Natural killer cell (primary cell): ENCODE data around the gene HIRA. TPM values are rescaled to one million over a fixed set of nuclear protein-coding genes. Genes with fewer than 3 reads are reported as not detected.

Source experiments
- ATAC-seq, 3 donors: fragments of 150-1000 bp in 2 of 3; fragments of 200-7000 bp in 1 of 3; cut with Tn5 transposase; 1 replicate in 1 of 3; 2 replicates in 2 of 3; pipeline ENCODE4 v1.10.0; 2021; ENCODE audit warnings: mild to moderate bottlenecking in 2 of 3, moderate library complexity in 2 of 3
- DNase-seq, 2 donors: peaks; one replicate each; pipeline versions ENCODE4 v3.0.0 to v3.0.0-alpha.2; 2013 to 2021; ENCODE audit warnings: mixed read lengths in 1 of 2
- H3K27ac ChIP-seq: one replicate; pipeline ENCODE4 v1.5.1; 2013; ENCODE audit warnings: mild to moderate bottlenecking, low read length
- H3K27me3 ChIP-seq: one replicate; pipeline ENCODE4 v1.6.1; 2013; ENCODE audit warnings: low read length; ENCODE audit not compliant: control insufficient read depth, insufficient read depth
- H3K36me3 ChIP-seq: one replicate; pipeline ENCODE4 v1.6.1; 2013; ENCODE audit warnings: low read length; ENCODE audit not compliant: control insufficient read depth, insufficient read depth
- H3K4me1 ChIP-seq: one replicate; pipeline ENCODE4 v1.6.1; 2013; ENCODE audit warnings: low read length; ENCODE audit not compliant: control insufficient read depth, insufficient read depth
- H3K4me3 ChIP-seq: one replicate; pipeline ENCODE4 v1.5.1; 2013; ENCODE audit warnings: low read length
- H3K9me3 ChIP-seq: one replicate; pipeline ENCODE4 v1.6.1; 2013; ENCODE audit warnings: low read length; ENCODE audit not compliant: control insufficient read depth, insufficient read depth
- H3K27ac Mint-ChIP-seq, 2 donors: one replicate each; pipeline ENCODE4 v1.8.0; 2022; ENCODE audit warnings: mild to moderate bottlenecking in 2 of 2, mixed read lengths in 2 of 2, moderate library complexity in 1 of 2
- H3K27me3 Mint-ChIP-seq, 2 donors: one replicate each; pipeline ENCODE4 v1.8.0; 2022; ENCODE audit warnings: low read depth in 2 of 2, mixed read lengths in 2 of 2
- H3K36me3 Mint-ChIP-seq: one replicate; pipeline ENCODE4 v1.8.0; 2022; ENCODE audit warnings: mixed read lengths
- H3K4me1 Mint-ChIP-seq, 2 donors: one replicate each; pipeline ENCODE4 v1.8.0; 2022; ENCODE audit warnings: mixed read lengths in 2 of 2
- H3K4me3 Mint-ChIP-seq: one replicate; pipeline ENCODE4 v1.8.0; 2022; ENCODE audit warnings: mild to moderate bottlenecking, moderate library complexity, mixed read lengths
- H3K9me3 Mint-ChIP-seq, 2 donors: one replicate each; pipeline ENCODE4 v1.8.0; 2022; ENCODE audit warnings: mixed read lengths in 2 of 2
- CTCF ChIP-seq: fragments of 200-600 bp; IDR thresholded peaks from one replicate; pipeline ENCODE4 v1.8.0; 2022; ENCODE audit warnings: antibody characterized with exemption
- WGBS: methylation state at CpG from one replicate; pipeline ENCODE4 v1.1.7; 2013; ENCODE audit warnings: missing lambda C conversion rate; ENCODE audit not compliant: insufficient coverage; 5-methylcytosine and 5-hydroxymethylcytosine counted together
- intact Hi-C: fragments of 100-400 bp; cut with micrococcal nuclease; formaldehyde crosslinking; loops from one replicate; pipeline ENCODE4 v1.14.2; 2022
- total RNA-seq, 4 donors: library from RNA; stranded (reverse); fragments of 120-200 nt in 1 of 4; gene quantifications; one replicate each; pipeline versions ENCODE4 v1.2.3 to v1.2.4, GENCODE V29; 2013 to 2022

The HIRA gene
- total RNA-seq, 3 donors from 2014 or later (not counting 1 experiment from before 2014, with no cell fraction given), result 49.6 to 75.9 (median 50.9) TPM

GRCh38 chr22:19387038-19387437 is 44.5 kb downstream of the HIRA start:
- intact Hi-C loops, result no loop called here
- TF ChIP-seq CTCF, result no peak
- ATAC-seq (no peak), DNase-seq (no peak)
- Mint-ChIP-seq H3K4me3 (no peak overlapping the region), H3K27ac (no peak overlapping the region), H3K36me3 (peaks cover 10% of the 10 kb centered on the region), H3K4me1 (no peaks in the 10 kb centered on the region), H3K27me3 (no peaks in the 10 kb centered on the region), H3K9me3 (no peaks in the 10 kb centered on the region)
- no peaks in the 10 kb centered on the region for H3K27me3 ChIP-seq
- 88% methylated on average over 2 of the region's 2 CpGs for WGBS
- no peak overlapping the region for H3K4me3 ChIP-seq
- no peak overlapping the region for H3K27ac ChIP-seq
- no peaks in the 10 kb centered on the region for H3K9me3 ChIP-seq
- no peaks in the 10 kb centered on the region for H3K4me1 ChIP-seq
- H3K36me3 ChIP-seq, result peaks cover 87% of the 10 kb centered on the region

GRCh38 chr22:19386248-19386647 is 45.3 kb downstream of the HIRA start:
- no peak for ATAC-seq
- H3K27ac Mint-ChIP-seq, result peak overlapping the region in 1 of 2 donors; percentile 47

GRCh38 chr22:19385221-19385906 is 46.2 kb downstream of the HIRA start:
- H3K9me3 Mint-ChIP-seq, result no peaks in the 10 kb centered on the region
- peaks cover 15% of the 10 kb centered on the region for H3K36me3 Mint-ChIP-seq
- intact Hi-C loops, result no loop called here

More at GRCh38 chr22:19386248-19386647, 45.3 kb downstream of the HIRA start:
- 100% methylated on average over 2 of the region's 2 CpGs for WGBS
- no peak for TF ChIP-seq CTCF
- H3K4me3 ChIP-seq, result no peak overlapping the region
- DNase-seq, result no peak
- no peaks in the 10 kb centered on the region for H3K9me3 ChIP-seq
- Mint-ChIP-seq H3K4me1 (no peaks in the 10 kb centered on the region), H3K9me3 (no peaks in the 10 kb centered on the region), H3K36me3 (peaks cover 15% of the 10 kb centered on the region), H3K27me3 (no peaks in the 10 kb centered on the region), H3K4me3 (no peak overlapping the region)
- H3K36me3 ChIP-seq, result peaks cover 88% of the 10 kb centered on the region
- no peak overlapping the region for H3K27ac ChIP-seq
- H3K4me1 ChIP-seq, result no peaks in the 10 kb centered on the region
- no peaks in the 10 kb centered on the region for H3K27me3 ChIP-seq
- intact Hi-C loops, result no loop called here

More at GRCh38 chr22:19385221-19385906, 46.2 kb downstream of the HIRA start:
- H3K36me3 ChIP-seq, result peaks cover 85% of the 10 kb centered on the region
- Mint-ChIP-seq H3K4me3 (no peak overlapping the region), H3K4me1 (no peaks in the 10 kb centered on the region), H3K27ac (peak overlapping the region in 1 of 2 donors; percentile 47), H3K27me3 (no peaks in the 10 kb centered on the region)
- ATAC-seq (no peak), DNase-seq (no peak)
- TF ChIP-seq CTCF, result no peak
- WGBS, result 96% methylated on average over 14 of the region's 14 CpGs
- H3K9me3 ChIP-seq, result no peaks in the 10 kb centered on the region
- H3K4me3 ChIP-seq, result no peak overlapping the region
- no peak overlapping the region for H3K27ac ChIP-seq
- H3K4me1 ChIP-seq, result no peaks in the 10 kb centered on the region
- no peaks in the 10 kb centered on the region for H3K27me3 ChIP-seq
